GM18861 (cell line): ENCODE measurements around the gene MCF2L.
"Not testable (repeated sequence)": the region's sequence is repeated elsewhere in the genome, so short reads cannot be mapped to it uniquely, and the experiment has no call there.

ENCODE experiments used
- ATAC-seq: cut with Tn5 transposase; IDR thresholded peaks from one replicate; pipeline ENCODE4 v1.9.1; 2021; ENCODE audit not compliant: unreplicated experiment

Gene MCF2L, protein sequence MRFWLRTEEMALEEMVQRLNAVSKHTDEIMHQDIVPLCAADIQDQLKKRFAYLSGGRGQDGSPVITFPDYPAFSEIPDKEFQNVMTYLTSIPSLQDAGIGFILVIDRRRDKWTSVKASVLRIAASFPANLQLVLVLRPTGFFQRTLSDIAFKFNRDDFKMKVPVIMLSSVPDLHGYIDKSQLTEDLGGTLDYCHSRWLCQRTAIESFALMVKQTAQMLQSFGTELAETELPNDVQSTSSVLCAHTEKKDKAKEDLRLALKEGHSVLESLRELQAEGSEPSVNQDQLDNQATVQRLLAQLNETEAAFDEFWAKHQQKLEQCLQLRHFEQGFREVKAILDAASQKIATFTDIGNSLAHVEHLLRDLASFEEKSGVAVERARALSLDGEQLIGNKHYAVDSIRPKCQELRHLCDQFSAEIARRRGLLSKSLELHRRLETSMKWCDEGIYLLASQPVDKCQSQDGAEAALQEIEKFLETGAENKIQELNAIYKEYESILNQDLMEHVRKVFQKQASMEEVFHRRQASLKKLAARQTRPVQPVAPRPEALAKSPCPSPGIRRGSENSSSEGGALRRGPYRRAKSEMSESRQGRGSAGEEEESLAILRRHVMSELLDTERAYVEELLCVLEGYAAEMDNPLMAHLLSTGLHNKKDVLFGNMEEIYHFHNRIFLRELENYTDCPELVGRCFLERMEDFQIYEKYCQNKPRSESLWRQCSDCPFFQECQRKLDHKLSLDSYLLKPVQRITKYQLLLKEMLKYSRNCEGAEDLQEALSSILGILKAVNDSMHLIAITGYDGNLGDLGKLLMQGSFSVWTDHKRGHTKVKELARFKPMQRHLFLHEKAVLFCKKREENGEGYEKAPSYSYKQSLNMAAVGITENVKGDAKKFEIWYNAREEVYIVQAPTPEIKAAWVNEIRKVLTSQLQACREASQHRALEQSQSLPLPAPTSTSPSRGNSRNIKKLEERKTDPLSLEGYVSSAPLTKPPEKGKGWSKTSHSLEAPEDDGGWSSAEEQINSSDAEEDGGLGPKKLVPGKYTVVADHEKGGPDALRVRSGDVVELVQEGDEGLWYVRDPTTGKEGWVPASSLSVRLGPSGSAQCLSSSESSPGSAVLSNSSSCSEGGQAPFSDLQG

DNA sequence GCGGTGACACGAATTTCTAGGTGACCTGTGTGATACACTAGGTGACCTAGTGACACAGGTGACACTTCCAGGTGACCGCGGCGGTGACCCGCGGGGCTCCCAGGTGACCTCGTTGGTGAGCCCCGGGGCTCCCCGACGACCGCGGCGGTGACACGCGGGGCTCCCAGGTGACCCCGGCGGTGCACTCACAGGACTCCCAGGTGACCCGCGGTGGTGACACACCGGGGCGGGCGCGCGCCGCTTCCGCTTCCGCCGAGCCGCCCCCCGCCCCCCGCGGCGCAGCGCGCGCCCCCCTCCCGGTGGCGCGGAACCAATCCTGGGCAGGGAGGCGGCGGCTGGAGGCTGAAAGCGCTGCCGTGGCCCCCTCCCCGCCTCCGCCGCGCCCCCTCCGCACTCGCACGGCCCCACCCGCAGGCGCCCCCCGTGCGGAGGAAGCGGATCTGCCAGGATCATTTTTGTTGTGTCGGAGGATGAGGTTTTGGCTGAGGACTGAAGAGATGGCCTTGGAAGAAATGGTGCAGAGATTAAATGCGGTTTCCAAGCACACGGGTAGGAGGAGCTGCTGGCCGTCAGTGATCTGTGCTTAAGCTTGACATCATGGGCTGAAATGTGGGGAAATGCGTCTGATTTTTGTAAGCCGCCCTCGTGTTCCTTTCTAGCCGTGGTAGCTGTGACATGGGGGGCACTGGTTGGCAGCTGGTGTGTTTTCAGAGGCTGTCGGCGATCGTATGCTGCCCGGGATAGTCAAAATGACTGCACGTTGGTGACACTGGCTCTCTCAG lies at the start of gene MCF2L:
TSS of gene MCF2L (plus strand) at position 305 of the 782 bp plus-strand sequence. CDS start at position 471, 166 bp downstream.
- no peak for ATAC-seq

DNA sequence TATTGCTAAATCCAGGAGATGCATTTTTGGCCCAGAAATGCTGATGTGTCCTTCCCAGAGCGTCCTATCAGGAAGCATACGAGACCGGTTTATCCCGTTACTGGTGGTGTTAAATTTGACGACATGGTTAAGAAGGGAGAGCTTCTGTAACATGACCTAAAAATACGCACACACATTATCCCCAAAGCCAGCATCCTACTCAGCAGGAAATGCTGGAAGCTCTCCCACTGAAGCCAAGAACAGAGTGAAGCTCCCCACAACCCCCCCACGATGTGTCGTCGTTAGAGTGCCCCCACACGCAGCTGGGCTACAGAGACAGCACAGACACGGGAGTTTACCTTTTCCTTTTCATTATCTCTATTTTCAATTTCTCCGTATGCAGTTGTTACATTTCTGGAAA lies 45.1 kb upstream of the MCF2L start:
- ATAC-seq: no peak

DNA sequence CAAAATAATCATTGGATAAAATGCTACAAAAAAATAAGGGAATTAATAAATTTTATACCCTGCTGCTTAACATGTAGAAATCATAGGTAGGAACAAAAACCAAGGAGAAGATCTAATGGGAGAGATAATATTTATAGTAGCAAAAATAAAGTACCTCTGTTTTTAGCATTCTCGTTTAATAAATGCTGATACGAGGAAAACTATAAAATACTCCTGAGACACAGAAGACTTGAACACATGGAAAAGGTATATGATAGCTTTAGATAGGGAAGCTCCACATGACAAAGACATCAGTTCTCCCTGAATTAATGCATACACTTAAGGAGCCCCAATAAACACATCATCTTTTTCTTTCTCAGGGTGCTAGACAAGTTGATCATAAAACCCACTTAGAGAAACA lies 44.6 kb upstream of the MCF2L start:
- ATAC-seq: no peak

DNA sequence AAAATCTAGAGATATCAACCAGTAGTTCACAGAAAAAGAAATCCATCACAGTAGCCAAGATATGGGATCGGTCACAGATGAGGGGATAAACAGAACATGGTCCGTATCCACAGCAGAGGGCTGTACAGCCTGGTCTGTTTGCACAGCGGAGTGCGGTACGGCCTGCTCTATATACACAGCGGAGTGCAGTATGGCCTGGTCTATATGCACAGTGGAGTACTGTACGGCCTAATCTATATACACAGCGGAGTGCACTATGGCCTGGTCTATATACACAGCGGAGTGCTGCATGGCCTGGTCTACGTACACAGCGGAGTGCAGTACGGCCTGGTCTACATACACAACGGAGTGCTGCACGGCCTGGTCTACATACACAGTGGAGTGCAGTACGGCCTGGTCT lies 43.0 kb upstream of the MCF2L start:
- ATAC-seq: no peak

DNA sequence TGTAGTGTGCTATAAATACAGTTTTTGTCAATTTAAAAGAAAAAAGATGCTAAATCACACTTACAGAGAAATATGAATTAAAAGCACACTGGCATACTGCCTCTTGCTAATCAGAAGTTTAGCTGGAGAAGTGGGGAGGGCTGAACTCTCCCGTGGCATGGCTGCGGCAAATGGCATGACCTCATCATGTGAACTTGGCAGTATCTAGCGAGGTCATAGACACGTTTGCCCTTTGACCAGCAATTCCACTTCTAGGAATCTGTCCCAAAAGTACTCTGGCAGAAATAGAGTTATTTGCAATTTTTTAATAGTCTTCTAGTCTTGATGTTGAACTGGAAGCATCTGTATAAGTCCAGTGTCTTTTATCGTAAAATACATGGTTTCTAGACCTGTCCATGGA lies 42.0 kb upstream of the MCF2L start:
- ATAC-seq: no peak

DNA sequence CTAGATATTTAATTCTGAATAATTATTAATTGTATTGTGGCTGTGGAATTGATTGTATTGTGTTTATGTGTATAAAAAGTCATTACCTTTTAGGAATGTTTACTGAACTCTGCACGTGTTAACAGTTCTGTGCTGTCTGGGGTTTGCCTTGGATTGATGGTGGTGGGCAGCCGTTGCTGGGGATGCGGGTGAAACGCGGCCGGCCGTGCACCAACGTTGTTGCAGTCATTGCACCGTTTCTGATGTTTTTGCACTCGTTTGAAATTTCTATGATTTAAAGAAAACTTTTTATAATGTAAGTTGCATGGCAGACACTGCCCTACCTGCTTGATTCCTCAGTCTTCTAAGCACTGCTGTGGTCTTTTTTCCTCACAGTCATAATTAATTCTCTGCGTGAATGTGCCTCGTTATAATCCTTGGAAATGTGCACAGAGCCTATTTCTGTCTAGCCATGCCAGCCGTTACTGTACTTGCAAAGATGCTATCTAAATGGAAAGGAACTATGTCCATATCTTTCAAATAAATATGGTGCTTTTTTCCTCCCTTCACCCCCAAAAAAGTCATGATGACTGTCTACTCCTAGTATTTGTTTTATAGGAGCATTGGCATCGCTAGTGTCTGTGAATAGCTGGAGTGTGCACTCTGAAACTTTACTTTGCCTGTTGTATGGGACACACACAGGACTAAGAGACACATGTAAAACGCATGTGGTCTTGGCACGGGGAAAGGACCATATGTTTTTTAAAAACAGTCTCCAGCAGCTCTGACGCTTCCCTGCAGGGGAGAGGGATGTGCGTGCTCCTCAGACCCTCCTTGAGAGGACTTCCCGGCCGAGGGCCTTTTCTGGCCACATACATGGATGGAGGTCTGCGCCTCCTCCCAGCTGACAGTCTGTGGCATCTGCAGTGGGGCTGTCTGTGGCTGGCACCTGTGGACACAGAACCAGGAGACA lies 40.7 kb upstream of the MCF2L start:
- ATAC-seq: no peak

DNA sequence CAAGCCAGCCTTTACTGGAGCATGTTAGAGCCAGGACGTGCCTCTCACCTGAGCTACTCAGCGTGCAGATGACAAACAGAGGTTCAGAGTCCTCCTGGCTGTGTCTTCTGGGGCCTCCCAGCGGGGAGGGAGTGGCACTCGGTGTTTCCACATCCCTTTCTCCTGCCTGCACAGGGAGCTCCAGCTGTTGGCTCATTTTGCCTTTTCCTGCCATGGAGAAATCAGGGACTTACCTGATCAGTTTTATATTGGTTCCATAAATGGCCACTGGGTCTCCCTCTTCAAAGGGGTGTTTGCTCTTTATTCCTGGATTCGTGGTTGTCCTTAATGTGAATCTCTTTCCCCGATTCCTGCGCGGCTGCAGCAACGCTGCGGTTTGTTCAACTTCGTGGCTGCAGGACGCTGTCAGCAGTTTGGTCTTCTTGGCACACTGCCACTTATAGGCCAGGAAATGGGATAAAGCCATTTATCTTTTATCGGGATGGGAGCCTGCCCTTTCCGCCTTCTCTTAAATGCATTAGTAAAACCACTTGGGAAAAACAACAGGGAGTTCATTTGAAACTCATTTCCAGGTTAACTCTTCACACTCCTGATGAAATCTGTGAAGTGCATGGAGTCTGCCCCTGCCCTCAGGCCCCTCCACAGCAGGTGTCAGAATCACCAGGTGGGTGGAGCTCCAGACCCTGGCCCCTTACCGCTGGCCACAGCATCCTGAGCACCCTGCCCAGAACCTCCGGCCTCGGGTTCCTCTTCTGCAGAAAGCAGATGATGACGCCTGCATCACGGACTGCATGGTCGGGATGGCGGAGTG lies 39.8 kb upstream of the MCF2L start:
- no peak for ATAC-seq

DNA sequence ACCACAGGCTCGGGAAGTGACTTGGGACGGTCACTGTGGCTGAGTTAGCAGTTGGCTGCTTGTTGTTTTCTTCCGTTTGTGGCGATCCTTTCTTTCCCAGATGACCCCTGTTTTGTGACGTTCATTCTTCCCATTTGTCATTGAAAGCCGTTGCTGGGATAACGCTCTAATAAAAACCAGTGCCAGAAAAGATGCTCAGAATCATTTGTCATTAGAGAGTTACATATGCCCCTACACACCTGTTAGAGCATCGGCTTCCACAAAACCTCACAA lies 39.3 kb upstream of the MCF2L start:
- no peak for ATAC-seq

DNA sequence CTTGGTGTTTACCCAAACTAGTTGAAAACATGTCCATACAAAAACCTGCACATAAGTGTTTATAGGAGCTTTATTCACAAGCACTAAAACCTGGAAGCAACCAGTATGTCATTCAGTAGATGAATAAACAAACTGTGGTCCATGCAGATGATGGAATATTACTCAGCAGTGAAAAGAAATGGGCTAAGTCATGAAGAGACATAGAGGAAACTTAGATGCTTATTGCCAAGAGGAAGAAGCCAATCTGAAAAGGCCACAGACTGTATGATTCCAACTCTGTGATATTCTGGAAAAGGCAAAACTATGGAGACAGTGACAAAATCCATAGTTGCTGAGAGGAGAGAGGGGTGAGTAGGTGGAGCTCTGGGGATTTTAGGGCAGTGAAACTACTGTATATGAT lies 38.8 kb upstream of the MCF2L start:
- ATAC-seq: no peak

DNA sequence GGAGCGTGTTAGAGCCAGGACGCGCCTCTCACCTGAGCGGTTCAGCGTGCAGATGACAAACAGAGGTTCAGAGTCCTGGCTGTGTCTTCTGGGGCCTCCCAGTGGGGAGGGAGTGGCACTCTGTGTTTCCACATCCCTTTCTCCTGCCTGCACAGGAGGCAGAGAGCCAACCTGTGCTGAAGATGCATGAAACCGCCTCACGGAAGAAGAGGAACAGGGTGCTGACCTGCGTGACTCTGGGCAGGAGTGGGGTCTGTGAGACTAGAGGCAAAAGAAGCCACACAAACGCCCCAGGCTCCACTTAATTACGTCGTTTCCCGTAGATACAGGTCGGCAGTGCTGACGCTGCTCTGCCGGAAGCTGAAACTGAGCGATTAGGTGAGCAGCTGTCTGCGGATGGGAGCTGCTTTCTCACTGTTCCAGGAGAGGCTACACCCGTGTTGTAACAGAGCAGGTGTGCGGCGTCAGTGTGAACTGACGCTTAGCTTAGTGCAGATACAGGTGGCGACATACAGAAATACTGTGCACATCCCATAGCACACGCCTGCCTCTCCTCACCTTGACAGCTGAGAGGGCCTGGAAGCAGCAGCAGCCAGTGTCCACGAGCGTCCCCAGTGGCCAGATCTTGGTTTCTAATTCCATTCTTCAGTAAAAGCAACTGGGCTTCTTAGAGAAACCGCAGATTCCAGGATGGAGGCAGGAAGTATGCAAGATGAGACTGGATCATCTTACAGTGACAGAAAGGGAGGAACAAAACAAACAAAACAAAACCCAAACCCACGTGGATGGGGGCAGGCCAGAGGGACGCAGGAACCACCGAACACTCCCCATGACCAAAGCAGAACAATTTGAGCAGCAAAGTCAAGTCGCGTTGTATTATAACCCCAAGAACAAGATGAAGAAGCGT lies 37.7 kb upstream of the MCF2L start:
- no peak for ATAC-seq

DNA sequence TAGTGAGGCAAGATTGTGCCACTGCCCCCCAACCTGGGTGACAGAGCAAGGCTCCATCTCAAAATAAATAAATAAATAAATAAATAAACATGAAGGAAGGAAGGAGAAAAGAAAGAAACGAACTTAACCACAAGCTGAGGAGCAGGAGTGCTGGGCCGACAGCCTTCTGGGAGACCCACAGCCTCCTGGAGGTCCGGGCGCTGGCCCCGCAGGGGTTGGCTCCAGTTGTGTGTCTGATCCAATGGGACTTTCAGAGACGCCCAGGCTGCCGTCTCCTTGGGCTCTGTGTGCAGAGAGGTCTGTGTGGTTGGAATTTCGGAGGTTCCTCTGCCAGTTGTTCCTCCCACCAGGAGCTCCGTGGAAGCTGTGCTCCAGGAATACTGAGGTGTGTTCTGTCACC lies 36.0 kb upstream of the MCF2L start:
- ATAC-seq: no peak

DNA sequence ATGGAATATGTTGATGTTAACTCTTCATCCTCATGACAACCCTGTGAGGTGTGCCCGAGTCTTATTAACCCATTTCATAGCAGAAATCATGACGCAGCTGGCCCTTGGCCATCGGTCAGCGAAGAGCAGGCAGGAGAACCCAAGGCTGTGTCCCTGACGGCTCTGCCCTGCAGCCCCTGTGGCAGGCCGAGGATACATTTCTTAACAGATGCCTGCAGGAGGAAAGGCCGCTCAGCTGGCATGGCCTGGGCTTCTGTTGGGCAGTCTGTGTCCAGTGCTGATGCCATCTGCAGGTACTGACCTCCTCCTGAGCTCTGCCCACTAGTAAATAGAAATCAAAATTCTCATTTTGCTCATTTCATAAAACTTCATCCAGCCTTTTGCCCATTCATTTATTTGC lies 35.4 kb upstream of the MCF2L start:
- ATAC-seq: no peak

DNA sequence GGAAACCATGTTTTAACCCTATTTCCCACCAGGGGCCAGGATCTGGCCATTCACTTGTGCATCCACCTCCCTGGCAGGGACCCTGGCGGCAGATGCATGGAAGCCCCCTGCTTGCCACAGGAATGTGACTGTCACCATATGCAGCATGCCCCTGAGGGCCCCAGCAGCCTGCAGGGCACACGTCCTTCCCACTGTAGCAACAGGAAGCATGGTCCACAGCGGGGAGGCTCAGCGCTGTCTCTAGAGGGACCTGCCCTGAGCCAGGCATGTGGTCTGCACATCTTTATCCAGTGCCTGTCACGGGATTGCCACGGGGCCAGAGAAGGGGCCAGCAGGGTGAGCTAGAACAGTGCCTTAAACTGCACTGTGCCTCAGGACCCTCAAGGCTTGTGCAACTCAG lies 34.9 kb upstream of the MCF2L start:
- no peak for ATAC-seq

DNA sequence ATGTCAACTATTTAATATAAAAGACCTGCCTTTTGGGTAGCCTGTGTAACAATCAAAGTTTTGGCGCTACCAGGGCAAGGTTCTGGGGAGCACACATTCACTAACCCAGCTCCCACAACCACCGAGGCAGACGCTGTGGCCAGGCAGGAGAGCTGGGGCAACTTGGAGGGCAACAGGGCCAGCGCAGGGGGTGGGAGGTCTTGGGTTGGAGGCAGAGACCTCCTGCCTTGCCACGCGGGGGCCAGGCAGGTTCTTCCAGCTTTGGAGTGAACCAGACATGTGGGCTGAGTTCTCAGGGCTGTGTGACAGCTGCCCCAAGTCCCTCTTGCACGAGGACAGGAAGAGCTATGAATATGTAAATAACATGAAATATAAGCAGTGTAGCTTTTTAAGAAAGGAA lies 30.3 kb upstream of the MCF2L start:
- no peak for ATAC-seq

DNA sequence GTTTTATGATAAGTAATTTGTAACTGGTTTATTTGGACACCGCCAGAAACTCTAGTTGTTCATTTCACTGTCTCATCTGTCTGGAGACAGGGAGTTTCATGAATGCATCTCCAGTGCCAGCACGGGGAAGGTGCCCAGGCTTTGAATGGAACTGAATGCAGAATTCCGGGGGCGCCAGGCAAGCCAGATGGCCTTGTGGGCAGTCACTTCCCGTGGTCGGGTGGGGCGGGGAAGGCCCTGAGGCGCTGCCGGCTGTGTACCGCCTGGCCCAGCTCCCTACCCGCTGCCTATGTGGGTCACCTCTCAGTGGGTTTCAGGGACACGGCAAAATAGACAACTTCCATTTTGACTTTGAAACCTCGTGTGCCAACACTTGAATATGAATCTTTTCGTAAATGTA lies 28.8 kb upstream of the MCF2L start:
- no peak for ATAC-seq

DNA sequence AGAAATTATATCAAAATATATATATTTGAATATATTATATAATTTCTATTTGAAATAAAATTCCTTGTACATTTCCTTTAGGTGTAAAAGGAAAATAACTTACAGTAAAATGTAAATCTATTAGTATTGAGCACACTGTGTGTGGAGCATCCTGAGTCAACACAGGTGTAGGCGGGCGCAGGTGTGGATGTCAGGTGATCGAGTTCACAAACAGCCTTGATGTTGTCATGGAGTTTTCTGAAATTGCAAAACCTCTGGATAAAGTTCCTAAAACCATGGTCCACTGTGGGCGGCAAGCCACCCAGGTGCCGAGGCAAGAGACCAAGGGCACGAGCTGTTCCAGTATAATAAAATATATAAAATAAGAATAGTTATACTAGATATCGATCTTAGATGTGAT lies 27.7 kb upstream of the MCF2L start:
- no peak for ATAC-seq

DNA sequence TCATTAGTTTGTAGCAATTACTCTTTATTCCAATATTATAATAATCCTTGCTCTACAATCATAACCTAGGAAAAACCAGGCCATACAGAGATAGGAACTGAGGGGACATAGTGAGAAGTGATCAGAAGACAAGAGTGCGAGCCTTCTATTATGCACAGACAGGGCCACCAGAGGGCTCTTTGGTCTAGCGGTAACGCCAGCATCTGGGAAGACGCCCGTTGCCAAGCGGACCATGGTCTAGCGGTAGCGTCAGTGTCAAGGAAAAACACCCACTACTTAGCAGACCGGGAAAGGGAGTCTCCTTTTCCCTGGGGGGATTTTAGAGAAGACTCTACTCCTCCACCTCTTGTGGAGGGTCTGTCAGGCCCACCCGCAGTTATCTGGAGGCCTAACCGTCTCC lies 27.2 kb upstream of the MCF2L start:
- ATAC-seq: not testable (repeated sequence)

DNA sequence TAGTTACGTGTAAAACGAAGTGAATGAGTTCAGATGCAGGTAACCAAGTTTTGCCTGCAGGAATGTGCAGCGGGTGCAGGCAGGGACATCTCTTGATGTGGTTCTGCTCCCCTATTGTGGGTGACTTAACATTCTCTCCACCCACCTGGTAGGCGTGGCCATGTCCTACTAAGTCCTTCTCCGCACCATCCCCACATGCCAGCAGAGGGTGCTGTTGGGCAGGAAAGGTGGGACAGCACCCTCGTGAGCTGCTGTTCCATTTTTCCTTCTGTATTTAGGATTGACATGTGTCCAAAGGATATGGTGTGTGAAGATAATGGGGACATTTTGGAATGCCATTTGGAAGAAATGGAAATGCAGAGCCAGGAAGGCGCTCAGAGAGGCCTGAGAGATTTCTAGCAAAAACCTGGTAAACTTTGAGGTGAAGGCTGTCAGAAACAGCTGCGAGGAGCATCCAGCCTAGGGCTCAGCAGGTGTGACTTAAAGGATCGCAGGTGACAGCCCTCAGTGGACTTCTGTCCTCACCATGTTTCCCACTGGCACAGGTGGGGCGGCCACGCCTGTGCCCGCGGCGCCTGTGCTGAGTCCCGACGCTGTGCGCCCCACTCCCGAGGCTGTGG lies 26.2 kb upstream of the MCF2L start:
- peak; percentile 98 for ATAC-seq
